CD4-positive, alpha-beta T cell treated with Interleukin-15 for 1 hour (primary cell): Measurements from ENCODE around the gene IFITM2.
"Not testable (repeated sequence)": the region's sequence is repeated elsewhere in the genome, so short reads cannot be mapped to it uniquely, and the experiment has no call there.

Experiments used
- DNase-seq: peaks from one replicate; pipeline ENCODE4 v3.0.0-alpha.2; 2020

The IFITM2 gene

GRCh38 chr11:349270-349954 is 41.8 kb downstream of the IFITM2 start:
- not testable (repeated sequence) for DNase-seq

- DNase-seq: not testable (repeated sequence)
These were observed 42.6 kb downstream of the IFITM2 start for GRCh38 chr11:350033-350722.

GRCh38 chr11:350723-351255 is 43.2 kb downstream of the IFITM2 start:
- peak; percentile 34 for DNase-seq

- DNase-seq: no peak
These were observed 43.8 kb downstream of the IFITM2 start for GRCh38 chr11:351411-351810.

GRCh38 chr11:352456-353031 is 44.9 kb downstream of the IFITM2 start:
- no peak for DNase-seq

GRCh38 chr11:353179-353873 is 45.7 kb downstream of the IFITM2 start:
- no peak for DNase-seq

GRCh38 chr11:355581-356458 is 48.2 kb downstream of the IFITM2 start:
- DNase-seq: peak; percentile 87

- DNase-seq: no peak
These were observed 49.0 kb downstream of the IFITM2 start for GRCh38 chr11:356610-357009.

GRCh38 chr11:357582-357981 is 50.0 kb downstream of the IFITM2 start:
- no peak for DNase-seq

- DNase-seq: no peak
These were observed 50.6 kb downstream of the IFITM2 start for GRCh38 chr11:358129-358800.
